Midbrain (tissue), 1 donor: ENCODE results near the gene ZHX3.
"Not testable (repeated sequence)": the region's sequence is repeated elsewhere in the genome, so short reads cannot be mapped to it uniquely, and the experiment has no call there.

ENCODE experiments used
- DNase-seq: peaks from one replicate; lab custom pipeline; 2025; lab: John Stamatoyannopoulos, UW

ZHX3 gene

GRCh38 chr20:41134362-41135186 is 183.0 kb downstream of the ZHX3 start:
- no peak for DNase-seq

GRCh38 chr20:41133709-41134361 is 183.7 kb downstream of the ZHX3 start:
- DNase-seq: no peak

GRCh38 chr20:41132388-41132775 is 185.1 kb downstream of the ZHX3 start:
- not testable (repeated sequence) for DNase-seq

DNA sequence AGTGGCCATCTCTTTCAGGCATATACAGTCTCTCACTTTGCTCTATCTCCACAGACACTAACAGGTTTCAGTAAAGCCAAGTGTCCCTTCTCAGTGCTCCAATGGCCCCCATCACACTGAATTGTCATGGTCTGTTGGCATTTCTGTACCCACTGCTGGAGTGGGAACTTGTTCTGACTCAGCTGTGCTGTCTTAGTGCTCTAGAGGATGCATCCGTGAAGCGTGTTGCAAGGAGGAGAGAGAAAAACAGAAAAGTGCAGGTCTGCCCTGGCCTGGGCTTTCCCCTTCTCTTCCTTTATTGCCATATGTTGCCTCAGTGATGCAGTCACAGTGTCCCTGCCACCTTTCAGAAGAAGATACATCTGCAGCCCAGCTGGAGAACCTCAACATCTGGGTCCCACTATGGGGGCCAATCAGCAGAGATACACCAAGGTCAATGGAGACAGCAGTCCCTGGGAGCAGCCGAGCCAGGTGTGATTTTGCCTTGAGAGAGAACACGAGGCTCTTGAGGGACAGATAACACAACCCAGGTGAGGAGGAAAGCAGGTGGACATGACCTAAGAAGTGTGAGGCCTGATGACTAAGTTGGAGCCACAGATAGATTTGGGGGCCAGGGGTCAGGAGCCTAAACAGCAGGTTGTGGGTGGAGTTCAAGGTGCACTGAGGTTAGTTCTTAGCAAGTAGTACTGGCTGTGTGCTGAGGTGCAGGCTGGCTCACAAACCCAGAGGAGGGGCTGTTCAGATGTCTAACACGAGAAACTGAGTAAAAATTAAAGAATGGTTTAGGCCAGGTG is 185.7 kb downstream of the ZHX3 start:
- no peak for DNase-seq
